NCI-H2196 (cell line): Measurements from ENCODE around the gene RAB37.

ENCODE experiments used
- DNase-seq: peaks from one replicate; lab custom pipeline; 2025; ENCODE audit not compliant: unreplicated experiment; lab: John Stamatoyannopoulos, UW

Gene RAB37, protein sequence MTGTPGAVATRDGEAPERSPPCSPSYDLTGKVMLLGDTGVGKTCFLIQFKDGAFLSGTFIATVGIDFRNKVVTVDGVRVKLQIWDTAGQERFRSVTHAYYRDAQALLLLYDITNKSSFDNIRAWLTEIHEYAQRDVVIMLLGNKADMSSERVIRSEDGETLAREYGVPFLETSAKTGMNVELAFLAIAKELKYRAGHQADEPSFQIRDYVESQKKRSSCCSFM

DNA sequence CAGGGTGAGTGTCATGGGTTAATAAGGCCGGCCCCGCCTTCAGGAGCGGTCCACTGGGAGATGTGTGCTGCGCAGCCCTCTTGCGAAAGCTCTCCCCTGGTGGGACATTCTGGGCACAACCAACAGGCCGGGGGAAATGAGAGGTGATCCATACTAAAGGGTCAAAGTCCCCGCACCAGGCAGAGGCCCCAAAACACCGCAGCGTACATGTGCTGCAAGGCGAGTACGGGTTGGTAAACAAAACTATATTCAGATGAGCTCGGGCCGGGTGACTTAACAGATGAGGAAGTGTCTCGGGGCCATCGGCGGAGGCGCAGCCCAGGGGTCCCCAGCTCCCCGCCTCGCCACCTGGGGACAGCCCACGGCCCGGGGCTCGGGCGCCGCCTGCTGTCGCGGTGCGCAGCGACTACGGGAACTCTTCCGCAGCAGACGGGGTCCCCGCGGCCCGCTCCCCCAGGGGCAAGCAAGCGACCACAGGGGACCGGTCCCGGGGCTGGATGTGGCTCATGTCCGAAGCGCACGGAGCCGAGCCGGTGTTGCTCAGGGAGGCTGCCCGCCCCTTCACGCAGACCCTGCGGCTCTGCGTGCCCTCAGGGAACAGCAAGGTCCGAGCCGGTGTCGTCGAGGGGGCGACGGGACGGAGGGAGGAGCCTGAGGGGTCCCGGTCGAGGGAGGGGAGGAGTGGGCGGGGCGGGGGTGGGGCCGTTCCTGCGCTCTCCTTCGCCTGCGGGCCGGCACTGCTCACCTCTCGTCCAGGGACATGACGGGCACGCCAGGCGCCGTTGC is at the start of gene RAB37:
Gene RAB37, plus strand, starts transcription at position 744 of the 786 bp plus-strand sequence. Its CDS starts 17 bp downstream, at position 761.
- no peak for DNase-seq

DNA sequence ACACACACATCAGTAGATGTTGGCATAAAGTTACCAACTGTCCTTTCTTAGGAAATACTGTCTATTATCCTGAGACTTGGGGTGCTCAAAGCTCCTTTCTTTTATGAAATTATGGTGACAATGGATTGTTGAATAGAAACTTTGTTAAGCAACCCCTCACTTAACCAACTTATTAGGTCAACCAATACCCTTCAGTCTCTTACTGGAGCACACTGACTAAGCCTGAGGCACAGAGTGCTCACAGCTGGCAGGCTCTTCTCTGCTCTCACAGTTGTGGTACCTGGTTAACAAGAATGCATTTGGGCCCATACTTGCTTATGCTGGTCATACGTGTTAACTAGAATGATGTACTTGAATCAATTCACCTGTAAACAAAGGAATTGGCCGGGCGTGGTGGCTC is 49.2 kb upstream of the RAB37 start:
- DNase-seq, result no peak

DNA sequence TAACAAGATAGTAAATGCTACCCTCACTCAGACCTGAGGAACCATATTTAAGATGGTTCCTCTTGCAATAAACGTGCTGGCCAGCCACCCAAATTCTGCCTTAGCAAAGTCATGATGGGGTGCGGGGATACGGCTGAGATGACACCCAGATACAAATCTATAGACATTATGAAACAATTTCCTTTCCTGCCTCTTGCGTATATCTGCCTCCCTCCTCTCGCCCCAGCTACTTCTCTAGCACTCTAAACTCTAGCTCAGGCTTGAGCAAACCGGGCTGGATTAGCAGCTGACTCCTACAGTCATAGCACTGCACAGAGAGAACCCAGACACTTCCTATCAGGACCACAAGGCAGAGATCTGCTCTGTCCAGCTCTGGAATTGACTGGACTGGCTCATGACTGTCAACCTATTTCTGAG is 46.6 kb upstream of the RAB37 start:
- DNase-seq, result no peak

DNA sequence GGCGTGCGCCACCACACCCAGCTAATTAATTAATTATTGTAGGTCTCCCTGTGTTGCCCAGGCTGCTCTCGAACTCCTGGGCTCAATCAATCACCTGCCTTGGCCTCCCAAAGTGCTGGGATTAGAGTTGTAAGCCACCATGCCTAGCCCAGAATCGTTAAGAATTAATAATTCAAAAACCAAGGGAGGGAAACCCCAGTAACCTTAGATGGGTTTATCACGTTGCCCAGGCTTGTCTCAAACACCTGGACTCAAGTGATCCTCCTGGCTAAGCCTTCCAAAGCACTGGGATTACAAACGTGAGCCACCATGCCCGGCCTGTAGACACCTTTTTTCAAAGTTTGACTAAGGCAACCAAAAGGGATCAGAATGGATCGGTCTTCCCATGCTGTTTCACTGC is 45.9 kb upstream of the RAB37 start:
- DNase-seq, result no peak

DNA sequence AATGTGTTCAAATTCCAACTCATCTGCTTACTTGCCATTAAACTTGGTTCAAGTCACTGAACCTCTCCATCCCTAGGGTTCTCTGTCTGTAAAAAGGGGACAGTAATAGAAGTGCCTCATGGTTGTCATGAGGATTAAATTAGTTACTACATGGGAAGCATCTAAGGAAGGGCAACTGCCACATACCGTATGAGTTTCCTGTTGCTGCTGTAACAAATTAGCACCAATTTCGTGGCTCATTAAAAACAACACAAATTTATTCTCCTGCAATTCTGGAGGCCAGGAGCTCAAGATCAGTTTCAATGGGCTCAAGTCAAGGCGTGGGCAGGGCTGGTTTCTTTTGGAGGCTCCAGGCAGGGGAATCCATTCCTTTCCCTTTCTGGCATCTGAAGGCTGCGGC is 43.0 kb upstream of the RAB37 start:
- DNase-seq, result no peak

DNA sequence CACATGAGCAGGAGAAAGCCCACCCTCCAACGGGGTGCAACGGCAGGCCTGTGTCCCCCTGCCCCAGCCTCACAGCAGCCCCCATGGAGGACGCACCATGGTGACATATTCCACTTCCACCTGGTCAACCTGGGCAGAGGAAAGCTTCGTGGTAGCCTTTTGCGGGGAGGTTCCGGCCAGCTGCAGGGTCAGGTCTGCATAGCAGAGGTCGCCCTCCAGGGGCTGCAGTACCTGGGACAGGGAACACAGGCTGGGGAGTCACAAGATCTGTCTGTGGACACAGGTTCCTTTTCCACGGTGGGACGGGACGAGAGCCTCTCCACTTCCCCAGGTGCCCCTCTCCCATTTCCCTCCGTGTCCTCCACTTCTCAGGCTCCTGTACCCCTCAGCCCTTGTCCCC is 41.4 kb upstream of the RAB37 start:
- DNase-seq, result no peak

DNA sequence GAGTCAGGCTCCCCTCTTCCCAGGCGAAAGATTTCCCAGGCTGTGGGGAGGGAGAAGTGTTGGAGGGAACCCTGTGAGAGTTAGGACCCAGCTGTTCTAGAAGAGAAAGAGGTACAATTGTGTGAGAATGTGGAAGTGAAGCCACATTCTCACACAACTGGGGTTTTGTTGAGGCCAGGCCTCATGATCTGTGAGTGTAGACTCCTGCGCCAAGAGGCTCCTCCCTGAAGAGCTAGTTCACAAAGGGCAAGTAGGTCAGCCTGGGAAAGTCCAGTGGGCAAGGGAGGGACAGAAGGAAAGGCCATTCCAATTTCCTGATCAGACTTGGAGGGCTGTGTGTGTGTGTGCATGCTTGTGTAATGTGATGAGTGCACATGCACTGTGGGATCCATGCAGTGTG is 39.5 kb upstream of the RAB37 start:
- no peak for DNase-seq

GRCh38 chr17:74698069-74698468 is 39.0 kb upstream of the RAB37 start:
- no peak for DNase-seq

GRCh38 chr17:74699236-74699635 is 37.8 kb upstream of the RAB37 start:
- no peak for DNase-seq

DNA sequence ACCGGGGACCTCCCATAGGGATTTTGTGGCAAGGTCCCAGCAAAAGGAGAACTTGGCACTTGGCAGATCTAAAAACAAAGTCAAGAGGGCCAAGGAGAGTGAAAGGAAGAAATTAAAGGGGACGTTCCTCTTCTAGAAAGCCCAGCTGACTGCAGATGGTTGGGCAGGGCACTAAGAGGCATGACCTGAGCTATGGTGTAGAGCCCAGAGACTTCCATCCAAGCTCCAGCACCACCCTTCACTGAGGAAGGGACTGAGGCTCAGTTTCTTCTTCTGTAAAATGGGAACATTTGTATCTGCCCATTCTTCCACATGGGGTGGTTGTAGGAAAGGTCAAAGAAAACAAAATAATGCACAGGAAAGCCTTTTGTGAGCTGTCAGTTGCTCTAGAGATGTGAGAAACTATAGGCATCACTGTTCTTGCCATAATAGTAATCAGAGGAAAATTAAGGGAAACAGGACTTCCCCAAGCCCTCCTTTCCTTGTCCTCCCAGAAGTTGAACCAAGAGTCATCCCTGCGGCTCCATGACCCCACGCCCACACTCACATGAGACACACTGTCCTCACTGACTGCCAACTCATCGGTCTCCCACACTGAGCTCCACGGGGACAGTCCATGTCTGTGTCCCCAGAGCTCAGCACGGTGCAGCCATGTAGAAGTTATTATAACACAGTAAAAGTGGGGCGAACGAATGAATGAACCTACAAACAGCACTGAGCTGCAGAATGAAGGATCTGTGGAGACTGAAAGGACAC is 34.8 kb upstream of the RAB37 start:
- DNase-seq, result no peak

DNA sequence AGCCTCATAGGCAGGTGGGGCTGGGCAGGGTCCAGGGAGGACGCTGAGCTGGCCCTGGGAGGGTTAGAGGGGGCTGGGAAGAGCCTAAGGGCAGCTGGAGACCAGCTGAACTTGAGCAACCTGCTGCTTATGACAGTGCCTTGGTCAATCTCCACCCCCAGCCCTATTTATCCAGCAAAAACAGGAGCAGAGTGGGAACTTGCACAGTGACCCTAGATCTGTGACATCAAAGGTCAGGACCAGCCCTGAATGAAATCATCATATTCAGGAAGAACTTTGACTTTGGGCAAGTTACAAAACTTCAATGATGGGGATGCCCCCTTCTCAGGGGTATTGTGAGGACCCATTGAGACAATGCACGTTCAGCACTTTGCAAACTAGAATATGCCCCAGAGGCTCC is 33.7 kb upstream of the RAB37 start:
- DNase-seq, result no peak

DNA sequence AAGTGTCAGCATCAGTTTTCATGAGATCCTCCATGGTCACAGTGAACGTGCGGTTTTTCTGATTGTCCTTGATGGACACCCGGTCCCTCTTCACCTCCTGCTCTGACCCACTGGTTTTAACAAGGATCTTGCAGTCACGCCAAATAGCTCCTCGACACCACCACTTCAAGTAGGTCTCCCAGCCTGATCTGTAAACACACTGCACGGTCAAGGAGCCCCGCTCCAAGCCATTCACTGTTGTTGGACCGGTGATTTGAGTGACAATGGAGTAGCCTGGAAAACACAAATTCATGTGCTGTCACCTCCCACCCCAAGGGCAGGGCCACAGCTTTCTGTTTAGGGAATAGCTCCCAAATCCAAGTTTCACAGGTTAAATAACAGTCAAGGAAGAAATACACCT is 32.5 kb upstream of the RAB37 start:
- DNase-seq, result no peak

DNA sequence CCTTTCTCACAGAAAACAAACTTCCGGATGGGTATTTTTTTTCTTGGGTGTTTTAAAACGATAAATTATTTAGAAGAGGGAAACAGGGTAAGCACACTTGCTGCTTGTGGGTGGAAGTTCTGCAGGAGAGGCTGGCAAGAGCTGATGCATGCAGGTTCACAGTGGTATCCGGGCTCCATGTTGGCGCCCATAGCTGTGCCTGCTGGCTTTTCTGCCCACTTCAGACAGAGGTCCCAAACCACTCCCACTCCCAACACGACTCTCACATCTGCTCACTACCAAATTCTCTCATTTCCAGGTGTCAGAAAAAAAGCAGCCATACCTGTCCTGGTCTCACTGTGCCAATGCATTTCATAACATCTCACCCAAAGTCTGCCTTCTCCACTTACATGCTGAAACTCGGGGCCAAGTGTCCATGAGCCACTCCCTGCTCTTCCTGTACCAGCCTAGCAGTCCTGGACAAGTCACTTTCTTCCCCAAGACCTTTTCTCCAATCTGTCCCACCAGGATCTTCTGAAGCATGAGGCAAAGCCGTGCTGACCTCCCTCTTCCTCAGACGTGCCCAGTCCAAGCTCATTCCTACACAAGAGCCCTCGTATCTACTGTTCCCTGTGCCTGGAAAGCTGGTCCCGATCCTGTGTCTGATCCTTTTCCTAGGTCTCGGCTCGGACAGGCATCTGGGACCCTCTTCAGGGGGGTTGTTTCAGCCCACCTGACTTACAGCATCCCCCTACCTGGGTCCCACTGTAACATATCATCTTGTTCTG is 25.8 kb upstream of the RAB37 start:
- no peak for DNase-seq

DNA sequence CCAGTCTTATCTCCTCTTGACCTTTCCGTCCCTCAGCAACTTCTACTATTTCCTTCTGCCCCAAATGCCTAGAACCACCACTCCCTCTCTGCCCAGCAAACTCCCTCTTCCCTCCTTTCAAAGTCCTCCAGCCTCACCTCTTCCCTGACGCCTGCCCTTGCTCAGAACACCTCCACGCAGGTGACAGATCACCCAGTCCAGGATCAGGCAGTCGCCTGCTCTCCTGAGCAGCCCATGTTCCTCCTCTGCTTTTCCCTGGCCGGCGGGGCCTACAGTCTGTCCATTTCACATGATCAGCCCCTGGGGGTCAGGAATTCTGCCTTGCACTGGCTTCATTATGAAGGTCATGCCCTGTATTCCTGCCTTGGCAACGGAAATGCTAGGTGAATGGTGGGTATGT is 24.8 kb upstream of the RAB37 start:
- no peak for DNase-seq

DNA sequence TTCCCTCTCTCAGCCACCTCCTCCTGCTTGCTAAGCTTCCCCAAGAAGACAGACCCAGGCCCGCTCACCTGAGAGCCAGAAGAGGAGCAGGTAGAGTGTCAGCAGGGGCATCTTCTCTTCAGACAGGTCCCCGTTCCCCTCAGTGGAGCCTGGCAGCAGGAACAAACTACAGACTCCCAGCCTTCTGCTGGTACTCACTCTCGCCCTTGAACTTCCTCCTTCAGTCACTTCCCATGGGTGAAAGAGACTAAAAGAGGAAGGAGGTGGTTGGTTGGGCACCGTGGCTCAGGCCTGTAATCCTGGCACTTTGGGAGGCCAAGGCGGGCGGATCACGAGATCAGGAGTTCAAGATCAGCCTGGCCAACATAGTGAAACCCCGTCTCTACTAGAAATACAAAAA is 24.3 kb upstream of the RAB37 start, which contains the start of gene CD300LF:
Gene CD300LF, minus strand, starts transcription at position 168 of the 400 bp plus-strand sequence. Its CDS starts 57 bp downstream, at position 111.
- DNase-seq, result no peak

- DNase-seq, result no peak
These were observed 23.8 kb upstream of the RAB37 start for GRCh38 chr17:74713171-74713755.

DNA sequence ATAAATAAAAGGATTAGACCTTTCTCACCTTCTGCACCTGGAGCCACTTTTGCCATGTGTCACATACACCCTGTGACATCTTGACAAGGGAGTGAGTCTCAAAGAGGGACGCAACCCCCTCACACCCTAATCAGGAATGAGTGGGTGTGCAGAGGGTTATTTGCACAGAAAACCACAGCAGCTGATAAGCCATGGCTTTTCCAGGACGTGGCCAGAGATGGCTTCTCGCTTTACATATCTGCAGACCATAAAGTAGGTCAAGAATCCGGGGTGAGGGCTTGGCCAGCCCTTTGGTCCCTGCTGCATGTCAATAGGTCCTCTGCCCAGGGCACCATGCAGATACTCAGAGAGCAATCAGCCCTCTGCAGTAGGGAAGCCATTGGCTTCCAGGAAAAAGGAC is 21.9 kb upstream of the RAB37 start:
- DNase-seq, result peak; percentile 73

GRCh38 chr17:74720506-74720905 is 16.6 kb upstream of the RAB37 start:
- DNase-seq, result no peak

GRCh38 chr17:74722782-74723181 is 14.3 kb upstream of the RAB37 start:
- DNase-seq, result no peak

DNA sequence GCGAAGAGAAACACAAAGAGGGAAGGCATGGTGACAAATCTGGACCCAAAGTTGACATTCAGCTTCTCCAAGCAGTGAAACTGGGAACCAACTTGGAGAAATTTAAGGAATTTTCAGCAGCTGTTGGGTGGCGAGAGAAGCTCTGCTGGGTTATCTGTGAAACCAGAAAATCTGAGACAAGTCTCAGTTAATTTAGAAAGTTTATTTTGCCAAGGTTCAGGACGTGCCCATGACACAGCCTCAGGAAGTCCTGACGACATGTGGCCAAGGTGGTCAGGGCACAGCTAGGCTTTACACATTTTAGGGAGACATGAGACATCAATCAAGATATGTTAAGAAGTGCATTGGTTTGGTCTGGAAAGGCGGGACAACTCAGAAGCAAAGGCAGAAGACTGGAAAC is 13.2 kb upstream of the RAB37 start:
- DNase-seq, result no peak

GRCh38 chr17:74725111-74725510 is 11.9 kb upstream of the RAB37 start:
- DNase-seq, result no peak
